ENCODE data around the gene INPP5J.
"Not testable (repeated sequence)": the region's sequence is repeated elsewhere in the genome, so short reads cannot be mapped to it uniquely, and the experiment has no call there.

GRCh38 chr22:31073545-31074145, 49.1 kb upstream of the INPP5J start:
- TF ChIP-seq EZH2 (IDR thresholded peaks at IDR 0.05; ENCODE audit: borderline replicate concordance, low read length); CTCF (conservative IDR thresholded peaks at IDR 0.05 in 1 of 2, IDR thresholded peaks at IDR 0.05 in 1 of 2; ENCODE audit: extremely low read depth in 1 of 2, insufficient read depth in 1 of 2, low read depth in 1 of 2, low read length in 2 of 2): not testable (repeated sequence)

All from mammary epithelial cell (primary cell).